K562 (cell line): Measurements from ENCODE around the gene KRT85. TPM values are rescaled to one million over a fixed set of nuclear protein-coding genes. Genes with fewer than 3 reads are reported as not detected.

Source experiments
- ATAC-seq: fragments of 200-7000 bp; cut with Tn5 transposase; 3 replicates; pipeline ENCODE4 v1.9.1; 2020; ENCODE audit warnings: moderate library complexity
- BruUV-seq: library from RNA; stranded (reverse); fragments of 400-500 nt; replicated peaks from 2 replicates; lab custom pipeline; 2021; lab: Mats Ljungman, UMichigan
- CTCF ChIA-PET: fragments of 300-600 bp; formaldehyde crosslinking; extraction: SDS; loops from one replicate; lab custom pipeline; 2021; ENCODE audit warnings: low intra/inter-chr PET ratio; lab: Yijun Ruan, JAX
- POLR2A ChIA-PET: fragments of 300-600, 350-650 bp; sonication (Branson Sonifier 250); formaldehyde crosslinking; extraction: SDS; loops from one replicate; lab custom pipeline; 2021; ENCODE audit warnings: antibody characterized with exemption, inconsistent platforms; lab: Yijun Ruan, JAX
- DNase-seq, 4 experiments: peaks; one replicate each; pipeline versions ENCODE4 v3.0.0 to v3.0.0-alpha.2; 2011 to 2018; ENCODE audit warnings: low spot score in 3 of 4, mixed read lengths in 3 of 4; ENCODE audit errors: extremely low read depth in 1 of 4
- FAIRE-seq: peaks from 2 replicates; lab custom pipeline; 2011; peaks lifted over from hg19 to GRCh38; lab: Jason Lieb, UNC
- H2AFZ ChIP-seq: 2 replicates; pipeline ENCODE4 v1.6.0; 2011; ENCODE audit warnings: low read depth, low read length, control low read depth, inconsistent platforms
- H3K27ac ChIP-seq: fragments of 200-600 bp; 3 replicates; pipeline ENCODE4 v1.8.0; 2011; ENCODE audit warnings: low read depth, mild to moderate bottlenecking, control low read depth, inconsistent platforms, low read length, moderate library complexity, mixed read lengths; ENCODE audit errors: extremely low read depth
- H3K27me3 ChIP-seq, 2 experiments: fragments of 300-600 bp in 1 of 2; 2 replicates in 1 of 2; 3 replicates in 1 of 2; pipeline versions ENCODE4 v1.6.0 to v1.8.0; 2011; ENCODE audit warnings: inconsistent platforms in 2 of 2, low read length in 2 of 2, mild to moderate bottlenecking in 1 of 2, mixed read lengths in 1 of 2, moderate library complexity in 1 of 2; ENCODE audit not compliant: control insufficient read depth in 2 of 2, insufficient read depth in 2 of 2
- H3K36me3 ChIP-seq: fragments of 300-600 bp; 3 replicates; pipeline ENCODE4 v1.8.0; 2011; ENCODE audit warnings: mild to moderate bottlenecking, low read length, inconsistent platforms; ENCODE audit not compliant: control insufficient read depth, insufficient read depth
- H3K4me1 ChIP-seq, 2 experiments: fragments of 200-600 bp in 1 of 2; replicated peaks in 1 of 2; 2 replicates in 1 of 2; 3 replicates in 1 of 2; pipeline versions ENCODE4 v1.5.1 to v1.8.0; 2011; ENCODE audit warnings: inconsistent platforms in 2 of 2, low read length in 2 of 2, mild to moderate bottlenecking in 1 of 2, mixed read lengths in 1 of 2, moderate library complexity in 1 of 2; ENCODE audit not compliant: control insufficient read depth in 2 of 2, insufficient read depth in 2 of 2
- H3K4me2 ChIP-seq: 2 replicates; pipeline ENCODE4 v1.6.1; 2011; ENCODE audit warnings: low read length, control low read depth, inconsistent platforms, mixed read lengths; ENCODE audit not compliant: insufficient read depth
- H3K4me3 ChIP-seq: fragments of 200-600 bp; sonication (generic), shearing (Covaris generic); 2 replicates; pipeline ENCODE4 v1.5.1; 2016; ENCODE audit warnings: control low read depth, inconsistent platforms
- H3K79me2 ChIP-seq: fragments of 200-600 bp; 3 replicates; pipeline ENCODE4 v1.8.0; 2011; ENCODE audit warnings: low read length, inconsistent platforms; ENCODE audit not compliant: control insufficient read depth, insufficient read depth
- H3K9ac ChIP-seq, 2 experiments: 2 replicates each; pipeline versions ENCODE4 v1.6.0 to v1.6.1; 2011; ENCODE audit warnings: low read depth in 2 of 2, low read length in 2 of 2, control low read depth in 1 of 2, inconsistent platforms in 1 of 2, mild to moderate bottlenecking in 1 of 2, mixed read lengths in 1 of 2; ENCODE audit not compliant: insufficient read depth in 1 of 2
- H3K9me1 ChIP-seq: one replicate; pipeline ENCODE4 v1.6.0; 2011; ENCODE audit warnings: inconsistent platforms, mild to moderate bottlenecking, low read length, moderate library complexity; ENCODE audit not compliant: control insufficient read depth, insufficient read depth
- H3K9me3 ChIP-seq: replicated peaks from 2 replicates; pipeline ENCODE4 v1.5.1; 2011; ENCODE audit warnings: low read depth, low read length, inconsistent platforms; ENCODE audit not compliant: control insufficient read depth, insufficient read depth
- H4K20me1 ChIP-seq: replicated peaks from 2 replicates; pipeline ENCODE4 v1.6.1; 2011; ENCODE audit warnings: low read length, inconsistent platforms, mixed read lengths; ENCODE audit not compliant: control insufficient read depth, insufficient read depth
- CTBP1 ChIP-seq: fragments of 450-650 bp; IDR thresholded peaks from 2 replicates; pipeline ENCODE4 v1.6.1; 2016; ENCODE audit warnings: borderline replicate concordance
- E2F6 ChIP-seq, 2 experiments: IDR thresholded peaks; 2 replicates each; pipeline ENCODE4 v1.6.1; 2011; ENCODE audit warnings: borderline replicate concordance in 1 of 2, control low read depth in 1 of 2, low read depth in 1 of 2, low read length in 1 of 2, mild to moderate bottlenecking in 1 of 2, mixed read lengths in 1 of 2, moderate library complexity in 1 of 2; ENCODE audit not compliant: insufficient read depth in 1 of 2, insufficient read length in 1 of 2, poor library complexity in 1 of 2, severe bottlenecking in 1 of 2; ENCODE audit errors: extremely low read depth in 1 of 2
- RNF219 ChIP-seq: fragments of 250-450 bp; sonication (Bioruptor Pico); IDR thresholded peaks from 2 replicates; pipeline ENCODE4 v1.5.0; 2022; ENCODE audit warnings: mild to moderate bottlenecking
- SAFB ChIP-seq: fragments of 200-400 bp; formaldehyde crosslinking; IDR thresholded peaks from 2 replicates; pipeline ENCODE4 v1.6.1; 2017; ENCODE audit warnings: low read depth, low read length, borderline replicate concordance
- WGBS: fragments of 100-300 bp; shearing (Covaris generic); methylation state at CpG from one replicate; pipeline ENCODE4 v1.1.6; 2016; ENCODE audit warnings: low coverage, mixed read lengths; ENCODE audit not compliant: insufficient coverage; ENCODE audit errors: missing lambda C conversion rate; 5-methylcytosine and 5-hydroxymethylcytosine counted together
- in situ Hi-C: fragments of 300-500 bp; cut with MboI; formaldehyde crosslinking; loops from 4 replicates; pipeline ENCODE4 v1.15.0; 2018; ENCODE audit warnings: inconsistent platforms, mixed read lengths
- intact Hi-C: fragments of 100-400 bp; cut with micrococcal nuclease; formaldehyde crosslinking; loops from 2 replicates; pipeline ENCODE4 v1.14.2; 2022
- polyA plus RNA-seq, 8 experiments: library from polyadenylated mRNA; depleted of rRNA in 4 of 8; stranded (reverse) in 5 of 8; unstranded in 3 of 8; fragments of >200 nt; fragmentation: Nextera tagmentation in 2 of 8; fragmentation: Illumina TruSeq in 1 of 8; extraction: Ambion mirVana in 2 of 8; extraction: Trizol in 1 of 8; gene quantifications; 2 replicates each; pipeline versions ENCODE4 v1.2.1 to v1.2.3, GENCODE V29; 2011 to 2014; ENCODE audit warnings: inconsistent platforms in 1 of 8, missing spikeins in 1 of 8
- total RNA-seq, 7 experiments: library from RNA; depleted of rRNA in 6 of 7; stranded (reverse); fragments of >200 nt in 6 of 7; fragmentation: Illumina TruSeq in 2 of 7; extraction: Trizol in 2 of 7; gene quantifications; 2 replicates each; pipeline versions ENCODE4 v1.2.1 to v1.2.3, GENCODE V29; 2011 to 2021; ENCODE audit warnings: low replicate concordance in 1 of 7

KRT85 gene
- total and polyA plus RNA-seq, 9 of the 15 experiments (the other 6 are each of a cell fraction or from before 2014, with no cell fraction given), result not detected

DNA sequence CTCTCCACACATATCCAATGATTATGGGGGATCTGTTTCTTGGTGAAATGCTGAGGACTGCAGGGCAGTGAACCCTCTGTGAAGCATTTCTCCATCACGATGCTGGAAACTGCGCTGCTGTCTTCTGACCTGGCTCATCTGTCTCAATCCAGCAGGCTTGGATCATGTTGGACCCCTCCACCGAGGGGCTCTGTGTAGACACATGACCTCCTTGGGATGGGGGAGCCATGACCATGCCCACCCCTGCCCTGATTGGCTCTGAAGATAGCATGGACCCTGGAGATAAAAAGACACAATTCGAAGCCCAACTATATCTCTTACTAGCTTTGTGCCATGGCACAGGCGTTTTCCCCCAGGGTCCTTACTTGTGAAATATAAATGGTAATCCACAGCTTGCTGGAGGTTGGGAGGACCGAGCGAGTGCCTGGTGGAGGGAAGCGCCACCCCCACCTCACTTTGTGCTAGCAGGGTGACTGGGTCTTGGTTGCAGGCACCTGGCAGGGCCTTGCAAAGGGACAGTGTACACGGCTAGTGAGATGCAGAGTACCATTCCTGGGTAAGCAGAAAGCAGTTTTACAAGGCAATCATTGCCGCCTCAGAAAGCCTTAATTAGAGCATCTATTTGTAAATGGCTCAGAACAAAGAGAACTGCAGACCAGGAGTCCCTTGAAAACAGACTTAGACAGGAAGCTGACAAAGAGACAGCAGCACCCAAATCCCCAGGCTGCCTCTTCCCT is 43.7 kb downstream of the KRT85 start:
- in situ Hi-C loops, result no loop called here
- Histone ChIP-seq H2AFZ (no peak overlapping the region), H3K9me3 (no peaks in the 10 kb centered on the region), H3K27me3 (peaks cover 14 to 60% of the 10 kb centered on the region in 2 experiments; a peak in 4 of 5 replicates), H3K79me2 (no peaks in the 10 kb centered on the region), H3K4me3 (no peak overlapping the region), H3K27ac (no peak overlapping the region), H3K9me1 (no peaks in the 10 kb centered on the region), H3K9ac (no peak overlapping the region), H4K20me1 (peaks cover 4% of the 10 kb centered on the region; the same call in 1 of the 2 replicates), H3K4me1 (no peaks in the 10 kb centered on the region), H3K4me2 (no peak overlapping the region), H3K36me3 (no peaks in the 10 kb centered on the region)
- ATAC-seq, result no peak
- BruUV-seq, result no TSS peak
- ChIA-PET CTCF (no interaction called here), POLR2A (no interaction called here)
- intact Hi-C loops, result no loop called here
- DNase-seq, result no peak
- under 1% methylated on average over 10 of the region's 10 CpGs for WGBS
- FAIRE-seq, result no peak
- TF ChIP-seq CTBP1 (no peak), SAFB (no peak), E2F6 (IDR thresholded peaks at IDR 0.05; ENCODE audit: borderline replicate concordance in 1 of 2, extremely low read depth in 1 of 2, insufficient read depth in 1 of 2, insufficient read length in 1 of 2, low read depth in 1 of 2, low read length in 1 of 2, poor library complexity in 1 of 2, severe bottlenecking in 1 of 2) (no peak), RNF219 (CRISPR knock-in tag) (no peak)
